Cortex of kidney (tissue), 1 donor: Measurements from ENCODE around the gene ZBTB16.

Experiments used
- DNase-seq: peaks from one replicate; lab custom pipeline; 2025; lab: John Stamatoyannopoulos, UW

Gene ZBTB16

GRCh38 chr11:114211444-114212121 is 152.1 kb downstream of the ZBTB16 start:
- no peak for DNase-seq

GRCh38 chr11:114213622-114214021 is 154.1 kb downstream of the ZBTB16 start:
- DNase-seq, result no peak

GRCh38 chr11:114215428-114215827 is 155.9 kb downstream of the ZBTB16 start:
- DNase-seq, result no peak

- no peak for DNase-seq
Measured at GRCh38 chr11:114215871-114216795, 156.6 kb downstream of the ZBTB16 start.

GRCh38 chr11:114216796-114217180 is 157.3 kb downstream of the ZBTB16 start:
- DNase-seq, result no peak

GRCh38 chr11:114218508-114218907 is 159.0 kb downstream of the ZBTB16 start:
- DNase-seq, result no peak

GRCh38 chr11:114219559-114220349 is 160.2 kb downstream of the ZBTB16 start:
- no peak for DNase-seq

GRCh38 chr11:114221037-114221436 is 161.5 kb downstream of the ZBTB16 start:
- no peak for DNase-seq

GRCh38 chr11:114225661-114226060 is 166.2 kb downstream of the ZBTB16 start:
- no peak for DNase-seq

GRCh38 chr11:114226356-114226755 is 166.8 kb downstream of the ZBTB16 start:
- no peak for DNase-seq

- DNase-seq, result no peak
Measured at GRCh38 chr11:114228435-114229411, 169.2 kb downstream of the ZBTB16 start.

- no peak for DNase-seq
Measured at GRCh38 chr11:114230031-114230704, 170.7 kb downstream of the ZBTB16 start.

GRCh38 chr11:114232400-114233059 is 173.0 kb downstream of the ZBTB16 start:
- DNase-seq, result no peak

GRCh38 chr11:114233755-114234154 is 174.2 kb downstream of the ZBTB16 start:
- no peak for DNase-seq

- no peak for DNase-seq
Measured at GRCh38 chr11:114236829-114237228, 177.3 kb downstream of the ZBTB16 start.

- no peak for DNase-seq
Measured at GRCh38 chr11:114237321-114238280, 178.1 kb downstream of the ZBTB16 start.

GRCh38 chr11:114239753-114240161 is 180.2 kb downstream of the ZBTB16 start:
- DNase-seq, result no peak

- DNase-seq, result no peak
Measured at GRCh38 chr11:114242032-114242431, 182.5 kb downstream of the ZBTB16 start.
